ENCODE measurements around the gene GALNT2. TPM values are rescaled to one million over a fixed set of nuclear protein-coding genes. Genes with fewer than 3 reads are reported as not detected.

GALNT2 gene
- polyA plus RNA-seq, 3 donors, result 19.6 to 25.6 (median 23.4) TPM

GRCh38 chr1:230270559-230271281, 203.7 kb downstream of the GALNT2 start:
- Histone ChIP-seq H3K4me1 (ENCODE audit: control insufficient read depth in 1 of 2, insufficient read depth in 2 of 2, low read length in 2 of 2) (peaks cover 0 to 4% of the 10 kb centered on the region in 2 donors), H2AFZ (ENCODE audit: insufficient read depth, low read depth, low read length, poor library complexity, severe bottlenecking) (no peak overlapping the region), H3K27ac (ENCODE audit: low read depth in 1 of 2, low read length in 2 of 2) (peak overlapping the region in 1 of 2 donors; percentile 14), H3K9ac (ENCODE audit: insufficient read depth, low read length, poor library complexity, severe bottlenecking) (no peak overlapping the region), H3K79me2 (ENCODE audit: insufficient read depth, low read length) (no peaks in the 10 kb centered on the region), H3K27me3 (ENCODE audit: control insufficient read depth in 2 of 2, insufficient read depth in 2 of 2, low read length in 2 of 2) (no peaks in the 10 kb centered on the region), H3K9me3 (replicated peaks in 1 of 2; ENCODE audit: control insufficient read depth in 1 of 2, insufficient read depth in 1 of 2, low read length in 2 of 2) (no peaks in the 10 kb centered on the region), H3K4me2 (replicated peaks; ENCODE audit: extremely low read depth, low read length, poor library complexity, severe bottlenecking) (no peak overlapping the region), H3K36me3 (replicated peaks in 1 of 2; ENCODE audit: control insufficient read depth in 1 of 2, insufficient read depth in 2 of 2, low read length in 2 of 2) (peaks cover 44 to 86% of the 10 kb centered on the region in 2 donors), H4K20me1 (ENCODE audit: insufficient read depth, low read length) (no peaks in the 10 kb centered on the region), H3K4me3 (replicated peaks in 1 of 3; ENCODE audit: low read depth in 2 of 3, low read length in 3 of 3) (no peak overlapping the region)
- Mint-ChIP-seq H3K27me3 (ENCODE audit: low read depth in 3 of 3) (peaks cover 0 to 1% (median 0%) of the 10 kb centered on the region in 3 donors), H3K36me3 (peaks cover 45 to 69% of the 10 kb centered on the region in 2 donors), H3K4me3 (no peak overlapping the region), H3K4me1 (peaks cover 10% of the 10 kb centered on the region), H3K27ac (peak overlapping the region in 3 of 7 donors; percentile 21 to 32 (median 24)), H3K9me3 (no peaks in the 10 kb centered on the region)
- intact Hi-C loops (cut with micrococcal nuclease), result no loop called here
- WGBS (ENCODE audit: insufficient coverage), result 27% methylated on average over 6 of the region's 14 CpGs
- no peak for TF ChIP-seq CTCF (IDR thresholded peaks at IDR 0.05)
- DNase-seq, result no peak

- 72% methylated on average over 17 of the region's 20 CpGs for WGBS (ENCODE audit: insufficient coverage)
- H3K9me3 Mint-ChIP-seq, result no peaks in the 10 kb centered on the region
- peaks cover 0 to 1% (median under 1%) of the 10 kb centered on the region in 3 donors for H3K27me3 Mint-ChIP-seq (ENCODE audit: low read depth in 3 of 3)
- peak overlapping the region in 1 of 2 donors; percentile 14 for H3K27ac ChIP-seq (ENCODE audit: low read depth in 1 of 2, low read length in 2 of 2)
- no peak overlapping the region for H3K4me2 ChIP-seq (replicated peaks; ENCODE audit: extremely low read depth, low read length, poor library complexity, severe bottlenecking)
- H3K27ac Mint-ChIP-seq, result peak overlapping the region in 2 of 7 donors; percentile 3 to 26
- intact Hi-C loops (cut with micrococcal nuclease), result no loop called here
- peaks cover 0 to 4% of the 10 kb centered on the region in 2 donors for H3K4me1 ChIP-seq (ENCODE audit: control insufficient read depth in 1 of 2, insufficient read depth in 2 of 2, low read length in 2 of 2)
- H4K20me1 ChIP-seq (ENCODE audit: insufficient read depth, low read length), result no peaks in the 10 kb centered on the region
- no peak overlapping the region for H3K4me3 ChIP-seq (replicated peaks in 1 of 3; ENCODE audit: low read depth in 2 of 3, low read length in 3 of 3)
- peaks cover 46 to 68% of the 10 kb centered on the region in 2 donors for H3K36me3 Mint-ChIP-seq
- H3K9me3 ChIP-seq (replicated peaks in 1 of 2; ENCODE audit: control insufficient read depth in 1 of 2, insufficient read depth in 1 of 2, low read length in 2 of 2), result no peaks in the 10 kb centered on the region
- no peak for DNase-seq
- TF ChIP-seq CTCF (IDR thresholded peaks at IDR 0.05), result no peak
- H2AFZ ChIP-seq (ENCODE audit: insufficient read depth, low read depth, low read length, poor library complexity, severe bottlenecking), result no peak overlapping the region
- no peak overlapping the region for H3K9ac ChIP-seq (ENCODE audit: insufficient read depth, low read length, poor library complexity, severe bottlenecking)
- H3K27me3 ChIP-seq (ENCODE audit: control insufficient read depth in 2 of 2, insufficient read depth in 2 of 2, low read length in 2 of 2), result no peaks in the 10 kb centered on the region
- no peak overlapping the region for H3K4me3 Mint-ChIP-seq
- no peaks in the 10 kb centered on the region for H3K79me2 ChIP-seq (ENCODE audit: insufficient read depth, low read length)
- peaks cover 42 to 86% of the 10 kb centered on the region in 2 donors for H3K36me3 ChIP-seq (replicated peaks in 1 of 2; ENCODE audit: control insufficient read depth in 1 of 2, insufficient read depth in 2 of 2, low read length in 2 of 2)
- peaks cover 10% of the 10 kb centered on the region for H3K4me1 Mint-ChIP-seq
Observed at GRCh38 chr1:230271300-230272035, 204.4 kb downstream of the GALNT2 start.

Data from CD14-positive monocyte (primary cell).